Lower lobe of right lung (tissue), 2 donors: ENCODE data around the gene CEP70. TPM values are rescaled to one million over a fixed set of nuclear protein-coding genes. Genes with fewer than 3 reads are reported as not detected.
A peak's percentile ranks its signal among the peaks of the same experiment; 100 is the strongest.
"Not testable (repeated sequence)": the region's sequence is repeated elsewhere in the genome, so short reads cannot be mapped to it uniquely, and the experiment has no call there.

ENCODE experiments used
- ATAC-seq, 2 donors: fragments of 200-7000 bp; cut with Tn5 transposase; one replicate each; pipeline ENCODE4 v1.9.1; 2020 to 2022; ENCODE audit warnings: mild to moderate bottlenecking in 2 of 2, moderate library complexity in 2 of 2
- DNase-seq: peaks from one replicate; pipeline ENCODE4 v3.0.0-alpha.2; 2020
- H3K27ac ChIP-seq: fragments of 200-600 bp; one replicate; pipeline ENCODE4 v1.8.0; 2022
- H3K27me3 ChIP-seq: fragments of 200-600 bp; one replicate; pipeline ENCODE4 v1.8.0; 2022; ENCODE audit warnings: low read depth
- H3K36me3 ChIP-seq: fragments of 200-600 bp; one replicate; pipeline ENCODE4 v1.8.0; 2022; ENCODE audit warnings: mild to moderate bottlenecking
- H3K4me1 ChIP-seq: fragments of 200-600 bp; one replicate; pipeline ENCODE4 v1.8.0; 2022
- H3K4me3 ChIP-seq: fragments of 200-600 bp; one replicate; pipeline ENCODE4 v1.8.0; 2022; ENCODE audit warnings: mild to moderate bottlenecking
- H3K9me3 ChIP-seq: fragments of 200-600 bp; one replicate; pipeline ENCODE4 v1.8.0; 2022
- intact Hi-C: fragments of 100-400 bp; cut with DNase I; formaldehyde crosslinking; loops from one replicate; pipeline ENCODE4 v1.11.0; 2022
- total RNA-seq: library from RNA; stranded (reverse); fragmentation: NEBNext Ultra II Directional; extraction: Animal tissue kit (Norgen Biotek cat#: 25700); gene quantifications from one replicate; pipeline ENCODE4 v1.2.1, GENCODE V29; 2021
- TF ChIP-seq, protein P1 (sequence below): fragments of 200-600 bp; IDR thresholded peaks from one replicate; pipeline ENCODE4 v1.8.0; 2022; ENCODE audit warnings: antibody characterized with exemption, mild to moderate bottlenecking
- donor health status: DM: no; HTN: yes; CAD: no; lungs with severe emphysema.

The CEP70 gene
- total RNA-seq, 1 donor from 2014 or later: 45.2 TPM

DNA sequence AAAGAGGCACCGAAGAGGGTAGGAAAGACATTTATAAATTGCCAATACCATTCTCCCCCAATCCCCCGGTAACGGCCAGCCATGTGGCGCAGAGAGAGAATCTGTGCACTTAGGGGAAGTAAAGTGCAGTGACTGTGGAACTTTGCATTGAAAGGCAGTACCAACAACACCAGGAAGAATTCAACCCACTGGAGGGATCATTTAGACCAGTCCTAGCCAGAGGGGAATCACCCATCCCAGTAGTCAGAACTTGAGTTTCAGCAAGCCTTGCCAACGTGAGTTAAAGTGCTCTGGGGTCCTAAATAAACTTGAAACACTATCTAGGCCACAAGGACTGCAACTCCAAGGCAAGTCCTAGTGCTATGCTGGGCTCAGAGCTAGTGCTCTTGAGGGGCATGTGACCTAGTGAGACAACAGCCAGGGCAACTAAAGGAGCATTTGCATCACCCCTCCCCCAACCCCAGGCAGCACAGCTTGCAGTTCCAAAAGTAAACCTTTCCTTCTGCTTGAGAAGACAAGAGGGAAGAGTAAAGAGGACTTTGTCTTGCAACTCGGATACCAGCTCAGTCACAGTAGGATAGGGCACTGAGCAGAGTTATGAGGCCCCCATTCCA, 15.0 kb downstream of the CEP70 start:
- peak; percentile 41 to 76 for ATAC-seq
- H3K4me1 ChIP-seq: peaks cover 6% of the 10 kb centered on the region
- peaks cover 2% of the 10 kb centered on the region for H3K9me3 ChIP-seq
- TF ChIP-seq, protein P1, sequence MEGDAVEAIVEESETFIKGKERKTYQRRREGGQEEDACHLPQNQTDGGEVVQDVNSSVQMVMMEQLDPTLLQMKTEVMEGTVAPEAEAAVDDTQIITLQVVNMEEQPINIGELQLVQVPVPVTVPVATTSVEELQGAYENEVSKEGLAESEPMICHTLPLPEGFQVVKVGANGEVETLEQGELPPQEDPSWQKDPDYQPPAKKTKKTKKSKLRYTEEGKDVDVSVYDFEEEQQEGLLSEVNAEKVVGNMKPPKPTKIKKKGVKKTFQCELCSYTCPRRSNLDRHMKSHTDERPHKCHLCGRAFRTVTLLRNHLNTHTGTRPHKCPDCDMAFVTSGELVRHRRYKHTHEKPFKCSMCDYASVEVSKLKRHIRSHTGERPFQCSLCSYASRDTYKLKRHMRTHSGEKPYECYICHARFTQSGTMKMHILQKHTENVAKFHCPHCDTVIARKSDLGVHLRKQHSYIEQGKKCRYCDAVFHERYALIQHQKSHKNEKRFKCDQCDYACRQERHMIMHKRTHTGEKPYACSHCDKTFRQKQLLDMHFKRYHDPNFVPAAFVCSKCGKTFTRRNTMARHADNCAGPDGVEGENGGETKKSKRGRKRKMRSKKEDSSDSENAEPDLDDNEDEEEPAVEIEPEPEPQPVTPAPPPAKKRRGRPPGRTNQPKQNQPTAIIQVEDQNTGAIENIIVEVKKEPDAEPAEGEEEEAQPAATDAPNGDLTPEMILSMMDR: no peak
- H3K27ac ChIP-seq: no peak overlapping the region
- H3K27me3 ChIP-seq: no peaks in the 10 kb centered on the region
- no peak for DNase-seq
- H3K36me3 ChIP-seq: no peaks in the 10 kb centered on the region
- intact Hi-C loops: no loop called here
- no peak overlapping the region for H3K4me3 ChIP-seq

- peaks cover 6% of the 10 kb centered on the region for H3K4me1 ChIP-seq
- peaks cover 9% of the 10 kb centered on the region for H3K9me3 ChIP-seq
- H3K4me3 ChIP-seq: no peak overlapping the region
- intact Hi-C loops: no loop called here
- no peaks in the 10 kb centered on the region for H3K27me3 ChIP-seq
- no peak overlapping the region for H3K27ac ChIP-seq
- DNase-seq (no peak), ATAC-seq (peak in 1 of 2 donors; percentile 47)
- TF ChIP-seq, protein P1: no peak
- no peaks in the 10 kb centered on the region for H3K36me3 ChIP-seq
Measured at GRCh38 chr3:138578141-138578540, 15.9 kb downstream of the CEP70 start.

DNA sequence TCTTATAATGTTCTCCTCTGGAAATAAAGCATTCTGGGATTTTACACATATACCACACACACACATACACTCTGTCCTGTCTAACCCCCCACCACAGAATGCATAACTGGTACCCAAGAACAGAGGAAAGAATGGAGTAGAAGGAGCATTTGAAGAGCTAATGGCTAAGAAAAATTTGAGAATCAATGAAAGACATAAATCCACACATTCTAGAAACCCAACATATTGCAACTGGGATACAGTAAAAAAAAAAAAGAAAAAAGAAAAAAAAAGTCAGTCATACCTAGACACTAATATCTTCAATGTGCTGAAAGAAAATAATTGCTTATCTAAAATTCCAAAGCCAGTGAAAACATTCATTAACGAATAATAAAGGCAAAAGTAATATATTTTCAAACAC, 20.9 kb downstream of the CEP70 start:
- H3K4me3 ChIP-seq: no peak overlapping the region
- DNase-seq (no peak), ATAC-seq (no peak)
- no peaks in the 10 kb centered on the region for H3K36me3 ChIP-seq
- peaks cover 13% of the 10 kb centered on the region for H3K9me3 ChIP-seq
- TF ChIP-seq, protein P1: no peak
- intact Hi-C loops: no loop called here
- no peaks in the 10 kb centered on the region for H3K27me3 ChIP-seq
- no peak overlapping the region for H3K27ac ChIP-seq
- H3K4me1 ChIP-seq: no peaks in the 10 kb centered on the region

DNA sequence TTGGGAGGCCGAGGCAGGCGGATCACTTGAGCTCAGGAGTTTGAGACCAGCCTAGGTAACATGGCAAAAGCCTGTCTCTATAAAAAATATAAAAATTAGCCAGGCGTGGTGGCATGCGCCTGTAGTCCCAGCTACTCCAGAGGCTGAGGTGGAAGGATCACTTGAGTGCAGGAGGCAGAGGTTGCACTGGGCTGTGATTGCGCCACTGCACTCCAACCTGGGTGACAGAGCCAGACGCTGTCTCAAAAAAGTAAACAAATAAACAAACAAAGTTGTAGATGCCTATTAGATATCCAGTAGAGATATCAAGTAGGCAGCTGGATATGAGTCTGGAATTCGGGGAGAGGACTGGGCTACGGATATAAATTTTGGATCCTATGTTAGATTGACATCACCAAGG, 24.4 kb downstream of the CEP70 start:
- peaks cover 13% of the 10 kb centered on the region for H3K9me3 ChIP-seq
- H3K27ac ChIP-seq, H3K27me3 ChIP-seq, H3K36me3 ChIP-seq, H3K4me3 ChIP-seq, H3K4me1 ChIP-seq, intact Hi-C loops, ATAC-seq, DNase-seq: not testable (repeated sequence)

DNA sequence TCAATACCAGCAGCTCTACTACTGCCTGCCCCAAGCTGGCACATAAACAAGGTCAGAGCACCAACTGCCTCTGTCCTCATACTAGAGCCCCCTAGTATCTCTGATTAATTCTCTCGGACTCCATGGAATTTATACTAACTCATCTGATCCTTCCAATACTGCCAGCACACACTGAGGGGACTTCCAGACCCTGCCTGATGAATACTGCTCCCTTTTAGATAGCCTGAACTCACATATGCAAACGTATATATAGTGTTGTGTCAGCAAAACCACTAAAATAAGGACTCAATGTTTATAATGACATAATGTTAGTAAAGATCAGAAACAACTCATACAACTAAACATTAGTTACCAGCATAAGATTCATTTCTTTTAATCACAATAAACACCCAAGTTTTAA, 25.0 kb downstream of the CEP70 start:
- DNase-seq (no peak), ATAC-seq (peak in 1 of 2 donors; percentile 21)
- intact Hi-C loops: no loop called here
- Histone ChIP-seq H3K4me1 (no peaks in the 10 kb centered on the region), H3K27me3 (no peaks in the 10 kb centered on the region), H3K9me3 (peaks cover 11% of the 10 kb centered on the region), H3K27ac (no peak overlapping the region), H3K36me3 (no peaks in the 10 kb centered on the region), H3K4me3 (no peak overlapping the region)
- TF ChIP-seq, protein P1: no peak

DNA sequence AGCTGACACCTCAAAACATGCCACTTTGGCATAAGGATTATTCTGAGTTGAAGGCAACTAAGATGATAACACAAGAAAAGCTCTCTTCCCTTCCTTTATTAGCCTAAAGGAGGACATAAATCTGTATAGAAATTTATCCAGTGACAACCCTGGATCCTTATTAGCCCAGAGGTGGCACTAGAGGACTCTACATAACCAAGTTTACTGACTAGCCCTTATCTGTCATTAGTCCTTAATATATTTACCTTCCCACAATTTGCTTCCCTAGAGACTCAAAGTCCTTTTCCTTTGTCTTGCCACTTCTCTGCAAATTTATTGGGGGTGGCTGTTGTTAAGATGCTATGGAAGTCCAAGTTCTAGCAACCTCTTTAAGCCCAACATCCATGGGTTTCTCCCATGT, 26.7 kb downstream of the CEP70 start:
- Histone ChIP-seq H3K36me3 (no peaks in the 10 kb centered on the region), H3K4me1 (peaks cover 2% of the 10 kb centered on the region), H3K9me3 (no peaks in the 10 kb centered on the region), H3K27me3 (no peaks in the 10 kb centered on the region), H3K27ac (no peak overlapping the region), H3K4me3 (no peak overlapping the region)
- TF ChIP-seq, protein P1: no peak
- ATAC-seq (peak in 1 of 2 donors; percentile 55), DNase-seq (no peak)
- intact Hi-C loops: no loop called here

- H3K4me3 ChIP-seq, DNase-seq, H3K27ac ChIP-seq, H3K4me1 ChIP-seq, H3K27me3 ChIP-seq, intact Hi-C loops, H3K36me3 ChIP-seq, H3K9me3 ChIP-seq, ATAC-seq: not testable (repeated sequence)
Measured at GRCh38 chr3:138566293-138566692, 27.8 kb downstream of the CEP70 start.

DNA sequence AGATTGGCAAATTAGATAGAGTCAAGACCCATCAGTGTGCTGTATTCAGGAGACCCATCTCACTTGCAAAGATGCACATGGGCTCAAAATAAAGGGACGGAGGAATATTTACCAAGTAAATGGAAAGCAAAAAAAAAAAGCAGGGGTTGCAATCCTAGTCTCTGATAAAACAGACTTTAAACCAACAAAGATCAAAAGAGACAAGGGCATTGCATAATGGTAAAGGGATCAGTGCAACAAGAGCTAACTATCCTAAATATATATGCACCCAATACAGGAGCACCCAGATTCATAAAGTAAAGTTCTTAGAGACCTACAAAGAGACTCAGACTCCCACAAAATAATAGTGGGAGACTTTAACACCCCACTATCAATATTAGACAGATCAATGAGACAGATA, 31.2 kb downstream of the CEP70 start:
- H3K36me3 ChIP-seq, intact Hi-C loops, H3K4me3 ChIP-seq, DNase-seq, H3K27me3 ChIP-seq, H3K4me1 ChIP-seq, ATAC-seq, H3K9me3 ChIP-seq, H3K27ac ChIP-seq: not testable (repeated sequence)
